Muscle of arm (tissue), 12 donors: ENCODE measurements around the gene RHOBTB1. TPM values are rescaled to one million over a fixed set of nuclear protein-coding genes. Genes with fewer than 3 reads are reported as not detected.
"Not testable (repeated sequence)": the region's sequence is repeated elsewhere in the genome, so short reads cannot be mapped to it uniquely, and the experiment has no call there.

Experiments
- DNase-seq: peaks from one replicate; pipeline ENCODE4 v3.0.0-alpha.2; 2013
- polyA plus RNA-seq, 12 donors: library from polyadenylated mRNA; unstranded; fragments of 120-200 nt; gene quantifications; one replicate each; pipeline ENCODE4 v1.2.1, GENCODE V29; 2013; ENCODE audit not compliant: insufficient read length in 12 of 12

RHOBTB1 gene
- polyA plus RNA-seq, 12 donors, result 20.8 to 42.6 (median 25.2) TPM; not detected in 1

GRCh38 chr10:60908896-60909295 lies 35.1 kb downstream of the RHOBTB1 start:
- no peak for DNase-seq

GRCh38 chr10:60908031-60908430 lies 36.0 kb downstream of the RHOBTB1 start:
- DNase-seq, result no peak

- no peak for DNase-seq
Observed at GRCh38 chr10:60907236-60907635, 36.7 kb downstream of the RHOBTB1 start.

- not testable (repeated sequence) for DNase-seq
Observed at GRCh38 chr10:60906825-60907224, 37.2 kb downstream of the RHOBTB1 start.

- DNase-seq, result no peak
Observed at GRCh38 chr10:60906411-60906810, 37.6 kb downstream of the RHOBTB1 start.

GRCh38 chr10:60905580-60905979 lies 38.4 kb downstream of the RHOBTB1 start:
- DNase-seq, result no peak

GRCh38 chr10:60903096-60903495 lies 40.9 kb downstream of the RHOBTB1 start:
- no peak for DNase-seq

- no peak for DNase-seq
Observed at GRCh38 chr10:60901561-60902235, 42.3 kb downstream of the RHOBTB1 start.

- no peak for DNase-seq
Observed at GRCh38 chr10:60899266-60899665, 44.7 kb downstream of the RHOBTB1 start.

GRCh38 chr10:60898321-60898720 lies 45.7 kb downstream of the RHOBTB1 start:
- DNase-seq, result no peak

GRCh38 chr10:60896810-60897209 lies 47.2 kb downstream of the RHOBTB1 start:
- DNase-seq, result no peak

GRCh38 chr10:60896033-60896432 lies 48.0 kb downstream of the RHOBTB1 start:
- no peak for DNase-seq

- DNase-seq, result no peak
Observed at GRCh38 chr10:60894786-60895185, 49.2 kb downstream of the RHOBTB1 start.

GRCh38 chr10:60893231-60893630 lies 50.8 kb downstream of the RHOBTB1 start:
- DNase-seq, result no peak

- DNase-seq, result no peak
Observed at GRCh38 chr10:60892571-60892970, 51.4 kb downstream of the RHOBTB1 start.

GRCh38 chr10:60890811-60891210 lies 53.2 kb downstream of the RHOBTB1 start:
- no peak for DNase-seq

- no peak for DNase-seq
Observed at GRCh38 chr10:60883187-60883586, 60.8 kb downstream of the RHOBTB1 start.

GRCh38 chr10:60878224-60878623 lies 65.8 kb downstream of the RHOBTB1 start:
- no peak for DNase-seq

GRCh38 chr10:60877777-60878120 lies 66.2 kb downstream of the RHOBTB1 start:
- no peak for DNase-seq

GRCh38 chr10:60877061-60877776 lies 66.8 kb downstream of the RHOBTB1 start:
- DNase-seq, result no peak

- DNase-seq, result no peak
Observed at GRCh38 chr10:60873758-60874157, 70.2 kb downstream of the RHOBTB1 start.

GRCh38 chr10:60872451-60872850 lies 71.5 kb downstream of the RHOBTB1 start:
- no peak for DNase-seq

GRCh38 chr10:60871215-60871614 lies 72.8 kb downstream of the RHOBTB1 start:
- no peak for DNase-seq

GRCh38 chr10:60870803-60871202 lies 73.2 kb downstream of the RHOBTB1 start:
- no peak for DNase-seq
